Sigmoid colon (tissue), 4 donors: ENCODE data around the gene EHMT2.

Source experiments
- CTCF ChIP-seq, 4 experiments: fragments of 450-650 bp in 3 of 4; fragments of 200-600 bp in 1 of 4; IDR thresholded peaks; one replicate each; pipeline ENCODE4 v1.5.1; 2016 to 2019; ENCODE audit warnings: antibody characterized with exemption in 4 of 4, mild to moderate bottlenecking in 3 of 4, moderate library complexity in 2 of 4
- EP300 ChIP-seq, 4 donors: sonication (generic); formaldehyde crosslinking; IDR thresholded peaks; one replicate each; pipeline ENCODE4 v1.6.1; 2017; ENCODE audit warnings: antibody characterized with exemption in 4 of 4
- POLR2A ChIP-seq, 2 donors: fragments of 450-650 bp; IDR thresholded peaks; one replicate each; pipeline ENCODE4 v1.6.1; 2016; ENCODE audit warnings: antibody characterized with exemption in 2 of 2, mild to moderate bottlenecking in 2 of 2, moderate library complexity in 2 of 2
- POLR2AphosphoS5 ChIP-seq, 4 donors: sonication (generic); formaldehyde crosslinking; IDR thresholded peaks; one replicate each; pipeline ENCODE4 v1.6.1; 2017; ENCODE audit warnings: antibody characterized with exemption in 4 of 4

GRCh38 chr6:31865205-31866118 lies 32.0 kb downstream of the EHMT2 start:
- TF ChIP-seq CTCF (IDR thresholded peaks at IDR 0.05): no peak
- TF ChIP-seq EP300 (IDR thresholded peaks at IDR 0.05): no peak
- TF ChIP-seq POLR2A (IDR thresholded peaks at IDR 0.05): no peak
- no peak for TF ChIP-seq POLR2AphosphoS5 (IDR thresholded peaks at IDR 0.05)
